Measurements from ENCODE around the gene PLXNB2. TPM values are rescaled to one million over a fixed set of nuclear protein-coding genes. Genes with fewer than 3 reads are reported as not detected.

Gene PLXNB2
- total and polyA plus RNA-seq, 7 experiments from 2014 or later = 0.05 to 138 (median 3.5) TPM

GRCh38 chr22:50261615-50262459 is 45.6 kb downstream of the PLXNB2 start, which contains the start of gene MAPK12:
Gene MAPK12 (minus strand): TSS chr22:50261683. CDS start chr22:50261509, 174 bp downstream.
- H3K27ac ChIP-seq (ENCODE audit: low read depth, low read length) = no peak within 1 kb of the TSS
- H3K4me3 Mint-ChIP-seq = peak within 1 kb of the TSS in 8 of 10 donors; percentile 21 to 80 (median 50)
- DNase-seq (no peak), ATAC-seq (no peak)
- peaks cover 0 to 9% (median 6%) of the 10 kb centered on the region in 7 donors for H3K4me1 Mint-ChIP-seq
- peaks cover 0 to 3% (median 0%) of the 10 kb centered on the region in 5 donors for H3K36me3 Mint-ChIP-seq
- peaks cover 0 to 4% of the 10 kb centered on the region in 2 donors for H3K4me1 ChIP-seq (ENCODE audit: control insufficient read depth in 2 of 2, insufficient read depth in 2 of 2, low read length in 2 of 2)
- H3K9me3 ChIP-seq (ENCODE audit: control insufficient read depth in 2 of 3, low read length in 3 of 3) = no peaks in the 10 kb centered on the region
- H3K27ac Mint-ChIP-seq = peak within 1 kb of the TSS in 1 of 9 donors; percentile 62
- ChIA-PET POLR2A (interaction anchor here (0.5 to 1.0 kb wide), 2 partner anchors 11 to 401 kb away, joined by 3 read pairs; partner anchors contain the start of gene HDAC10), CTCF (no interaction called here)
- peaks cover 4% of the 10 kb centered on the region in 2 donors for H3K27me3 ChIP-seq (ENCODE audit: control insufficient read depth in 2 of 2, insufficient read depth in 2 of 2, low read length in 2 of 2)
- H3K36me3 ChIP-seq (ENCODE audit: control insufficient read depth in 2 of 3, insufficient read depth in 3 of 3, low read length in 3 of 3) = no peaks in the 10 kb centered on the region
- H3K4me3 ChIP-seq (ENCODE audit: low read length) = no peak within 1 kb of the TSS
- intact Hi-C loops (cut with micrococcal nuclease) = no loop called here
- peaks cover 4 to 29% (median 15%) of the 10 kb centered on the region in 5 donors for H3K27me3 Mint-ChIP-seq
- no peaks in the 10 kb centered on the region for H3K9me3 Mint-ChIP-seq

GRCh38 chr22:50260801-50261614 is 46.4 kb downstream of the PLXNB2 start:
- H3K27me3 Mint-ChIP-seq = peaks cover 4 to 29% (median 15%) of the 10 kb centered on the region in 5 donors
- Histone ChIP-seq H3K27me3 (ENCODE audit: control insufficient read depth in 2 of 2, insufficient read depth in 2 of 2, low read length in 2 of 2) (peaks cover 4% of the 10 kb centered on the region in 2 donors), H3K9me3 (ENCODE audit: control insufficient read depth in 2 of 3, low read length in 3 of 3) (no peaks in the 10 kb centered on the region), H3K4me3 (ENCODE audit: low read length) (no peak overlapping the region), H3K4me1 (ENCODE audit: control insufficient read depth in 2 of 2, insufficient read depth in 2 of 2, low read length in 2 of 2) (peaks cover 0 to 4% of the 10 kb centered on the region in 2 donors), H3K27ac (ENCODE audit: low read depth, low read length) (no peak overlapping the region), H3K36me3 (ENCODE audit: control insufficient read depth in 2 of 3, insufficient read depth in 3 of 3, low read length in 3 of 3) (no peaks in the 10 kb centered on the region)
- no peaks in the 10 kb centered on the region for H3K9me3 Mint-ChIP-seq
- ATAC-seq = peak; percentile 32
- peaks cover 0 to 3% (median 0%) of the 10 kb centered on the region in 5 donors for H3K36me3 Mint-ChIP-seq
- H3K4me3 Mint-ChIP-seq = peak overlapping the region in 2 of 10 donors; percentile 33
- H3K4me1 Mint-ChIP-seq = peaks cover 0 to 9% (median 6%) of the 10 kb centered on the region in 7 donors
- DNase-seq = peak in 1 of 9 donors; percentile 49
- H3K27ac Mint-ChIP-seq = no peak overlapping the region
- ChIA-PET POLR2A (no interaction called here), CTCF (no interaction called here)
- intact Hi-C loops (cut with micrococcal nuclease) = no loop called here

GRCh38 chr22:50260434-50260800 is 47.0 kb downstream of the PLXNB2 start:
- peaks cover 0 to 4% of the 10 kb centered on the region in 2 donors for H3K4me1 ChIP-seq (ENCODE audit: control insufficient read depth in 2 of 2, insufficient read depth in 2 of 2, low read length in 2 of 2)
- DNase-seq (no peak), ATAC-seq (no peak)
- Mint-ChIP-seq H3K9me3 (no peaks in the 10 kb centered on the region), H3K4me3 (peak overlapping the region in 2 of 10 donors; percentile 33), H3K4me1 (peaks cover 0 to 8% (median 6%) of the 10 kb centered on the region in 7 donors), H3K36me3 (peaks cover 0 to 3% (median 0%) of the 10 kb centered on the region in 5 donors), H3K27ac (no peak overlapping the region), H3K27me3 (peaks cover 4 to 29% (median 15%) of the 10 kb centered on the region in 5 donors)
- no peaks in the 10 kb centered on the region for H3K9me3 ChIP-seq (ENCODE audit: control insufficient read depth in 2 of 3, low read length in 3 of 3)
- intact Hi-C loops (cut with micrococcal nuclease) = no loop called here
- CTCF ChIA-PET = no interaction called here
- no peaks in the 10 kb centered on the region for H3K36me3 ChIP-seq (ENCODE audit: control insufficient read depth in 2 of 3, insufficient read depth in 3 of 3, low read length in 3 of 3)
- POLR2A ChIA-PET = no interaction called here
- peaks cover 4% of the 10 kb centered on the region in 2 donors for H3K27me3 ChIP-seq (ENCODE audit: control insufficient read depth in 2 of 2, insufficient read depth in 2 of 2, low read length in 2 of 2)
- no peak overlapping the region for H3K27ac ChIP-seq (ENCODE audit: low read depth, low read length)
- H3K4me3 ChIP-seq (ENCODE audit: low read length) = no peak overlapping the region

- peaks cover 4 to 28% (median 12%) of the 10 kb centered on the region in 5 donors for H3K27me3 Mint-ChIP-seq
- peaks cover 0 to 8% (median 6%) of the 10 kb centered on the region in 7 donors for H3K4me1 Mint-ChIP-seq
- Histone ChIP-seq H3K4me3 (ENCODE audit: low read length) (no peak overlapping the region), H3K27ac (ENCODE audit: low read depth, low read length) (no peak overlapping the region), H3K27me3 (ENCODE audit: control insufficient read depth in 2 of 2, insufficient read depth in 2 of 2, low read length in 2 of 2) (peaks cover 4% of the 10 kb centered on the region in 2 donors), H3K4me1 (ENCODE audit: control insufficient read depth in 2 of 2, insufficient read depth in 2 of 2, low read length in 2 of 2) (peaks cover 0 to 4% of the 10 kb centered on the region in 2 donors), H3K36me3 (ENCODE audit: control insufficient read depth in 2 of 3, insufficient read depth in 3 of 3, low read length in 3 of 3) (no peaks in the 10 kb centered on the region), H3K9me3 (ENCODE audit: control insufficient read depth in 2 of 3, low read length in 3 of 3) (no peaks in the 10 kb centered on the region)
- intact Hi-C loops (cut with micrococcal nuclease) = no loop called here
- H3K4me3 Mint-ChIP-seq = peak overlapping the region in 2 of 10 donors; percentile 48 to 49
- H3K9me3 Mint-ChIP-seq = no peaks in the 10 kb centered on the region
- H3K27ac Mint-ChIP-seq = peak overlapping the region in 1 of 9 donors; percentile 14
- ATAC-seq = no peak
- ChIA-PET CTCF (no interaction called here), POLR2A (no interaction called here)
- no peak for DNase-seq
- no peaks in the 10 kb centered on the region for H3K36me3 Mint-ChIP-seq
These were observed 48.1 kb downstream of the PLXNB2 start for GRCh38 chr22:50259302-50259701.

DNA sequence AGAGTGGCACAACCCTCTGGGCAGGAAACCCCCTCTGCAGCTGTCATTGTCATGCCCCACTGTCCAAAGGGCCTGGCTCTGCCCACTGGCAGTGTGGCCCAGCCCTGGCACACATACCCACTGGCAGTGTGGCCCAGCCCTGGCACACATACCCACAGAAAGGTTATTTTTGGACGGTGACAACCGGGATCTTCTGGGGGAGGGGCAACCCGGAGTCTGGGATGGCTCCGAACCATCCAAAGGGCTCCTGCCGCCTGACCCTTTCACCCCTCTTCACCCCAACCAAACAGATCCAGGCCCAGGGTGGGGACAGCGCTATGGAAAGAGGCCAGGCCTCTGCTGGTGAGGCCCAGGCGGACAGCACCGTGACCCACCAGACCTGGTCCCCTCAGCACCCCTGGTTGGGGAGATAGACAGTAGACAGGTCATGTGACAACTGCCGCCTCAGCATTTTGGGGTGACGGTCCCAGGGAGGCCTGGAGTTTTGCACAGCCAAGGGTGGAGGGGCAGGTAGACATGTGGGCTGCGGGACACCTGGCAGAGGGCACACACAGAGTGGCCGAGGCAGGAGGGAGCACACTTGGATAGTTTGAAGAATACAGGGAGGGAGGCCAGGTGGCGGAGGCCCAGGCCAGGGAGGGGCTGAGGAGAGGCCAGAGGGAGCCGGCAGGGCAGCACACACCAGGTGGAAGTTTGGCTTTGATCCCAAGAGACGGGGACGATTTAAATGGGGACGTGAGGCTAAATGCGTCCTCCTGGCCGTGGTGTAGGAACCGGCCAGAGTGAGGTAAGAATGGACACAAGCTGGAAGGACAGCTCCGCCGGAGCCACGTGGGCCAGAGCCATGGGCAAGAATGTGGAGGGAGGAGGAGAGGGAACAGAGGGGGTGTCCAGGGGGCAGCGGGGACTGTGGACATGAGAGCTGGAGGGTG is 48.8 kb downstream of the PLXNB2 start:
- Mint-ChIP-seq H3K36me3 (no peaks in the 10 kb centered on the region), H3K27me3 (peaks cover 4 to 25% (median 11%) of the 10 kb centered on the region in 5 donors), H3K27ac (peak overlapping the region in 2 of 9 donors; percentile 14 to 70), H3K9me3 (no peaks in the 10 kb centered on the region), H3K4me1 (peaks cover 0 to 8% (median 6%) of the 10 kb centered on the region in 7 donors), H3K4me3 (peak overlapping the region in 3 of 10 donors; percentile 16 to 49 (median 48))
- no peaks in the 10 kb centered on the region for H3K36me3 ChIP-seq (ENCODE audit: control insufficient read depth in 2 of 3, insufficient read depth in 3 of 3, low read length in 3 of 3)
- no peak overlapping the region for H3K4me3 ChIP-seq (ENCODE audit: low read length)
- DNase-seq = no peak
- H3K27ac ChIP-seq (ENCODE audit: low read depth, low read length) = no peak overlapping the region
- H3K4me1 ChIP-seq (ENCODE audit: control insufficient read depth in 2 of 2, insufficient read depth in 2 of 2, low read length in 2 of 2) = peaks cover 0 to 4% of the 10 kb centered on the region in 2 donors
- peaks cover 4% of the 10 kb centered on the region in 2 donors for H3K27me3 ChIP-seq (ENCODE audit: control insufficient read depth in 2 of 2, insufficient read depth in 2 of 2, low read length in 2 of 2)
- POLR2A ChIA-PET = no interaction called here
- H3K9me3 ChIP-seq (ENCODE audit: control insufficient read depth in 2 of 3, low read length in 3 of 3) = no peaks in the 10 kb centered on the region
- CTCF ChIA-PET = no interaction called here
- no peak for ATAC-seq
- intact Hi-C loops (cut with micrococcal nuclease) = no loop called here
